ENCODE measurements around the gene NUDT13. TPM values are rescaled to one million over a fixed set of nuclear protein-coding genes. Genes with fewer than 3 reads are reported as not detected.

NUDT13 gene
- total and polyA plus RNA-seq, 9 of the 15 experiments (the other 6 are each of a cell fraction or from before 2014, with no cell fraction given): 4.7 to 11.1 (median 5.6) TPM

- TF ChIP-seq CBX1 (IDR thresholded peaks at IDR 0.05; ENCODE audit: low read depth) (no peak), PCBP2 (IDR thresholded peaks at IDR 0.05; ENCODE audit: low read depth, low read length, poor library complexity, severe bottlenecking) (no peak), KAT2B (IDR thresholded peaks at IDR 0.05; ENCODE audit: low read depth, low read length) (no peak), KDM2B (CRISPR knock-in tag; IDR thresholded peaks at IDR 0.05) (no peak), MAX (CRISPR knock-in tag; IDR thresholded peaks at IDR 0.05) (no peak), ERF (CRISPR knock-in tag; IDR thresholded peaks at IDR 0.05) (no peak), ATF7 (IDR thresholded peaks at IDR 0.05) (no peak), E4F1 (CRISPR knock-in tag; IDR thresholded peaks at IDR 0.05; ENCODE audit: borderline replicate concordance) (no peak), ZNF165 (CRISPR knock-in tag; IDR thresholded peaks at IDR 0.05; ENCODE audit: borderline replicate concordance) (no peak), RCOR1 (IDR thresholded peaks at IDR 0.05; ENCODE audit: borderline replicate concordance in 1 of 2, low read depth in 2 of 2, low read length in 2 of 2) (peak in 1 of 2 experiments; percentile 40; a peak in 1 of 4 replicates), NONO (IDR thresholded peaks at IDR 0.05; ENCODE audit: low read depth in 2 of 2, low read length in 1 of 2) (peak in 1 of 2 experiments; percentile 60; a peak in 1 of 4 replicates), NFIX (CRISPR knock-in tag; IDR thresholded peaks at IDR 0.05; ENCODE audit: low read depth) (no peak), POLR2B (IDR thresholded peaks at IDR 0.05; ENCODE audit: low read depth, partially characterized antibody) (no peak), POLR2AphosphoS2 (IDR thresholded peaks at IDR 0.05; ENCODE audit: low read length) (peak; percentile 77; the same call in 1 of the 2 replicates), CSDE1 (IDR thresholded peaks at IDR 0.05) (0 out of 4 replicates have a peak, but pooled peaks of 1 of the 2 experiments have one; percentile 39), ZFP1 (CRISPR knock-in tag; IDR thresholded peaks at IDR 0.05) (no peak), HMGN3 (IDR thresholded peaks at IDR 0.05; ENCODE audit: borderline replicate concordance, extremely low read depth, insufficient read length, low read depth, low read length) (no peak), ZNF146 (CRISPR knock-in tag; IDR thresholded peaks at IDR 0.05; ENCODE audit: unreplicated experiment) (no peak), HMG20B (CRISPR knock-in tag; IDR thresholded peaks at IDR 0.05) (no peak), MTF1 (CRISPR knock-in tag; IDR thresholded peaks at IDR 0.05; ENCODE audit: borderline replicate concordance) (no peak), ETS2 (tag; IDR thresholded peaks at IDR 0.05; ENCODE audit: borderline replicate concordance, poor library complexity, severe bottlenecking) (no peak), MED1 (CRISPR knock-in tag; IDR thresholded peaks at IDR 0.05; ENCODE audit: borderline replicate concordance) (no peak), TAL1 (IDR thresholded peaks at IDR 0.05) (no peak), TSC22D4 (tag; IDR thresholded peaks at IDR 0.05) (no peak), RAD51 (IDR thresholded peaks at IDR 0.05; ENCODE audit: borderline replicate concordance, low read depth) (0 out of 2 replicates have a peak, but pooled peaks have one; percentile 7), RBM39 (optimal IDR thresholded peaks at IDR 0.05; ENCODE audit: low read depth, low read length) (no peak), NR1H2 (CRISPR knock-in tag; IDR thresholded peaks at IDR 0.05) (no peak)
Observed at GRCh38 chr10:73110345-73110849, at the start of gene NUDT13 (continued).

All from K562 (cell line).